Heart left ventricle (tissue), 13 donors: ENCODE data around the gene KDM7A.

ENCODE experiments used
- CTCF ChIP-seq, 12 donors: fragments of 200-600 bp; sonication (generic) in 4 of 12; IDR thresholded peaks; one replicate each; pipeline versions ENCODE4 v1.5.0 to v1.8.0; 2018 to 2022; ENCODE audit warnings: antibody characterized with exemption in 12 of 12, mild to moderate bottlenecking in 5 of 12
- POLR2A ChIP-seq, 2 donors: fragments of 450-650 bp; IDR thresholded peaks; one replicate each; pipeline ENCODE4 v1.6.1; 2017; ENCODE audit warnings: antibody characterized with exemption in 2 of 2, mild to moderate bottlenecking in 2 of 2, moderate library complexity in 2 of 2
- donor health status: ischemic (EF 13 %, LVEDD 7.1; RV severe dilation, severe dysfunction).
- donor health status: DM: no; HTN: yes; CAD: no.
- donor health status: DM: no; HTN: no; CAD: no.
- donor health status: ischemic (EF 25% LVEDD 6.9; RV normal size, moderate dysfunction).
- donor health status: ischemic (EF 25% LVEDD 5.7; RV mildly dilated, moderate dysfunction).
- donor health status: ischemic (EF 35%, LVEDD 5.7; RV mildly dilated, moderate dysfunction).
- donor health status: nonischemic (EF 11% LVEDD 7.7; RV severe dilation, severe dysfunction).
- donor health status: DM: yes; HTN: yes; CAD: no.
- donor health status: PGD.
- donor health status: ischemic (EF 29% LVEDD 5.4; RV normal size, mild dysfunction).
- donor health status: nonischemic (EF 23%, LVEDD 6.1; RV moderate dilation, normal function).

GRCh38 chr7:140143997-140144396 lies 32.8 kb downstream of the KDM7A start:
- TF ChIP-seq CTCF (IDR thresholded peaks at IDR 0.05) (no peak), POLR2A (IDR thresholded peaks at IDR 0.05) (no peak)
